Measurements from ENCODE around the gene ZNF521.
"Not testable (repeated sequence)": the region's sequence is repeated elsewhere in the genome, so short reads cannot be mapped to it uniquely, and the experiment has no call there.

The ZNF521 gene

GRCh38 chr18:25291150-25291549, 60.8 kb downstream of the ZNF521 start:
- in situ Hi-C loops (cut with MboI; ENCODE audit: low sequenced_read_pairs) = no loop called here

DNA sequence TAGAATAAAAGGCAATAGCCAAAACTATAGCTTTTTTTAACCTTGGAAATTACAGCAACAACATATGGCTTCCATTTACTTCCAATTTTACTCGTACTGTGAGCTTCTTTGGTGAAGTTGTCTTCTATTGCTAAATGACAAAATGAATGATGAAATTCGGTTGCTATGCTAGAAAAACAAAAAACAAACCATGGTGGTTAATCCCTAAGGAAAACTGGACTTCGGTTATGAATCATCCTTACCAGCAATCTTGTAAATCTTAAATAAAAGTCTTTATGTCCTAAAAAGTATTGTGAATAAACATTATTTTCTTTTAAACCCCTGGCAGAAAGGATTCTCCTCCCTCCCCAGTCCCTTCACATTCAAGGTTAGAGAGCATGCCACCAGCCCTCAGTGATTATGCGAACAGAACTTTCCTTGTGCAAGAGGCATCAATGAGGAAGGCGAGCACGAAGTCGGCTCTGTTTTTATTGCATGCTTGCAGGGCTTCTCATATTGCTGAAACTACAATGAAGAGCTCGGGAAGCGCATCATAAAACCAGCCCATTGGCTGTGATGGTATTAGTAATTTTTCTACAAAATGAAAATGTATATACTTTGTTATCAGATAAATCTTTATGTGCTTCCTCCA, 62.9 kb downstream of the ZNF521 start:
- in situ Hi-C loops (cut with MboI; ENCODE audit: low sequenced_read_pairs) = no loop called here

- in situ Hi-C loops (cut with MboI; ENCODE audit: low sequenced_read_pairs) = no loop called here
These were observed 63.5 kb downstream of the ZNF521 start for GRCh38 chr18:25288340-25288938.

DNA sequence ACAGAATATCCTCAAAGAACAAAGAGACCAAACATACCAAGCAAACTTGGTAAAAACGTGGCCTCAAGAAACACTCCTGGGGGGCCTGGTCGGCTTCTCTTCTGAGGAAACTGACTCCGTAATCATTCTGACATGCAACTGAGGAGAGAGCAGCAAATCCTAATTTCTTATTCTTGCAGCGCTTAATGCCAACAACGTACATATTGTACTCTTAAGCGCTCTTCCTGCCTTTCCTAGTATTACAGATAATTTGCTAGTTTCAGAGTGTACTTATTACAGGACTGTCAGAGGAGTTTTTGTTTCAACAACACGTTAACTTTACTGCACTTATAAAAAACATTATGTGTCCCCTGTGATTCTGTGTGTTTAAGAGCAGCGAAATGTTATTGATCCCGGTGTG, 64.9 kb downstream of the ZNF521 start:
- in situ Hi-C loops (cut with MboI; ENCODE audit: low sequenced_read_pairs) = no loop called here

- in situ Hi-C loops (cut with MboI; ENCODE audit: low sequenced_read_pairs) = no loop called here
These were observed 67.0 kb downstream of the ZNF521 start for GRCh38 chr18:25284861-25285550.

- in situ Hi-C loops (cut with MboI; ENCODE audit: low sequenced_read_pairs) = no loop called here
These were observed 67.7 kb downstream of the ZNF521 start for GRCh38 chr18:25284281-25284680.

GRCh38 chr18:25283781-25284180, 68.2 kb downstream of the ZNF521 start:
- in situ Hi-C loops (cut with MboI; ENCODE audit: low sequenced_read_pairs) = no loop called here

GRCh38 chr18:25282896-25283703, 68.9 kb downstream of the ZNF521 start:
- in situ Hi-C loops (cut with MboI; ENCODE audit: low sequenced_read_pairs) = no loop called here

GRCh38 chr18:25282282-25282681, 69.7 kb downstream of the ZNF521 start:
- in situ Hi-C loops (cut with MboI; ENCODE audit: low sequenced_read_pairs) = no loop called here

DNA sequence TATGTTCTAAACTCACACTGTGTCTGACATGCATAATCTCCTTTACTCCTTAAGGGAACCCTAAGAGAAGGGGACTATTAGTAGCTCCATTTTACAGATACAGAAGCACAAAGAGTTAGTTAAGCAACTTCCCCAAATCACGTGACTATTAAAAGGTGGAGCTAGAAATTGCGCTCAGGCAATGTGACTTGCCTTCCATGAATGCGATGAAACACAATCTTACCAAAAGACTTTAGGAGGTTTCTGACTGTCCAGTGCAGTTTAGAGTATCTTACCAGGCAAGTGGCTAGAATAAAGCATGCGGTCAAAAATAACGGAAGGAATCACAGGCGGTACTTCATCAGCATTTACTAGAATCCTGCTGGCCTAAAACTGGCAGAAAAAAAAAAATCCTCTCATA, 70.4 kb downstream of the ZNF521 start:
- in situ Hi-C loops (cut with MboI; ENCODE audit: low sequenced_read_pairs) = no loop called here

GRCh38 chr18:25279961-25280360, 72.0 kb downstream of the ZNF521 start:
- in situ Hi-C loops (cut with MboI; ENCODE audit: low sequenced_read_pairs) = no loop called here

DNA sequence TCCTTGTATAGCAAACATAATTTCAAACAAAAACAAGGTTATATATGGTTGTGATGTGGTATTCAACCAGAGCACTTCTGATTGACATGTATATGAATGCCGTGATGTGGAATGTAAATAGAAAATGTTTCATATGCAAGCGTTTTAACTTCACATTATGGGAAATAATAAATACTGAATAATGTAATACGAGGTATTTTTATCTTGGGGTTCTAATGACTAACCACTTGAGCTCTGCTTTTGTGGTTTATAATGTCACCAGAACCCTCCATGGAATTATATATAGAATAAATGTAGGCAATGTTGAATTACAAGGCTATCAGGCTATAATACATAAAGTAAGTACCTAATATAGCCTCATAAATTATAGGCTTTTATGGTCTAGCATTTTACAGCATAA, 72.4 kb downstream of the ZNF521 start:
- in situ Hi-C loops (cut with MboI; ENCODE audit: low sequenced_read_pairs) = no loop called here

- in situ Hi-C loops (cut with MboI; ENCODE audit: low sequenced_read_pairs) = no loop called here
These were observed 72.8 kb downstream of the ZNF521 start for GRCh38 chr18:25279133-25279532.

- in situ Hi-C loops (cut with MboI; ENCODE audit: low sequenced_read_pairs) = no loop called here
These were observed 73.6 kb downstream of the ZNF521 start for GRCh38 chr18:25278394-25278793.

DNA sequence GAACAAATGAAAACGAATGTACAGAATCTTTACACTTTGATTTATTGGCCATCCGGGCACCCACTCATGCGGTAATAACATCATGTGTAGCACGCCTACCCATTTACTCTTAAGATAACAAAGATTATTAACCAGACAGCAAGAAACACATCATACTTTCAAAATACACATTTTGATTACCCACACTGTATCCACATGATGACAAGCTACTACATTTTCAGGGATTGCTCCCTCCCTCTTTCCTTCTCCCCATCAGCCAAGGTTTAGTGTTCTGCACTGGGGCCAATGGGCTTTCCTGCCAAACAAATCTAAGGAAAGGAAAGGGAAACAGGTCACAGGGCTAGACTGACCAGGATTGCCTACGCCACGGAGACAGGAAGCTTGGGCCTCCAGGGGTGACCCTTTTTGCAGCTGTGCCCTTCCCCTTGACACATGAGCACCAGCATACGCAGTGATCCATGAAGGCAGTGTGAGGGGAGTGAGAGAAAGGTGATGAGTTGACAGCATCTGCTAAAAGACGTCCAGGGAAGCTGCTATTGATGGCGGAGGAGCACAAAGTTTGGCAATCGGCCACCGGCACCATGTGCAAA, 76.5 kb downstream of the ZNF521 start:
- in situ Hi-C loops (cut with MboI; ENCODE audit: low sequenced_read_pairs) = no loop called here

- in situ Hi-C loops (cut with MboI; ENCODE audit: low sequenced_read_pairs) = no loop called here
These were observed 77.0 kb downstream of the ZNF521 start for GRCh38 chr18:25274926-25275325.

- in situ Hi-C loops (cut with MboI; ENCODE audit: low sequenced_read_pairs) = not testable (repeated sequence)
These were observed 84.9 kb downstream of the ZNF521 start for GRCh38 chr18:25266931-25267527.

- in situ Hi-C loops (cut with MboI; ENCODE audit: low sequenced_read_pairs) = no loop called here
These were observed 89.0 kb downstream of the ZNF521 start for GRCh38 chr18:25262920-25263319.

- in situ Hi-C loops (cut with MboI; ENCODE audit: low sequenced_read_pairs) = no loop called here
These were observed 90.2 kb downstream of the ZNF521 start for GRCh38 chr18:25261768-25262167.

DNA sequence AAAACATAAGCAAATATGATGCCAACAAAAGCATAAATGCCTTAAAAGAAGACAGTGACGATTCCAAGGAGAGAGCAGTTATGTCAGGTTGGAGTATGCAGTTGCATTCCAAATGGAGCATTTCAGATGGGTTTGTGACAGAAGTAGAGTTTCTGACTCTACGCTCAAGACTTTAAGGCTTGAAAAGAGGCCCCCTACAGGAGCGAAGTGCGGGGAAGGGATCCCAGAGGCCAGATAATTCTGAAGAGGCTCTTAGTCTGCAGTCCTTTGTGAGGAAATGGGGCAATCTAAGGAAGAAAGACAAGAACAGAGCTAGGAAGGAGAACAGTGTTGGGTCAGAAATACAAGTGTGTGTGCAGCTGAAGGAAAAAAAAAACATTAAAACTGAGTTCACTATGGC, 95.5 kb downstream of the ZNF521 start:
- in situ Hi-C loops (cut with MboI; ENCODE audit: low sequenced_read_pairs) = no loop called here

DNA sequence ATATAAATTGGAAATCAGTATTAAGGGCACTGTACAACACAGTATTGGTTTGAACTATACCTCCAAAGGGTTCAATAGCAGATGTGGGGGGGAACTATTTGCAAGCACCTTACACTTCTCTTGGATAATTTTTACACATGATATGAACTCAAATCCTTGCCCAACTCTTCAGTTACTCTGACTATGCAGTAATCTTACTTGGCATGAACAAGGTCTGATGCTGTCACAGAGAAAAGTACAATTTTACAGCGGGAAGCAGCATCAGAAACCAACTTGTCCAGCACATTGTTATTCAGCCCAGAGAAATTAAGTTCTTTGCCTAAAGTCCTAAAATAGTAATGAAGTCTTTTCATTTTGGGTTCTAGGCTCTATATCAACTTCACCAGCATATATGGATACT, 98.2 kb downstream of the ZNF521 start:
- in situ Hi-C loops (cut with MboI; ENCODE audit: low sequenced_read_pairs) = no loop called here
